CD4-positive, alpha-beta T cell (primary cell): Measurements from ENCODE around the gene ACADSB. TPM values are rescaled to one million over a fixed set of nuclear protein-coding genes. Genes with fewer than 3 reads are reported as not detected.

Experiments
- ATAC-seq: fragments of 200-7000 bp; cut with Tn5 transposase; one replicate; pipeline ENCODE4 v1.10.0; 2022; ENCODE audit warnings: mild to moderate bottlenecking; ENCODE audit not compliant: poor library complexity
- CTCF ChIA-PET: fragments of 350-600 bp; sonication (Branson Sonifier 250); formaldehyde crosslinking; loops from one replicate; lab custom pipeline; 2021; ENCODE audit warnings: antibody characterized with exemption, inconsistent platforms; lab: Charles Lee
- POLR2A ChIA-PET: fragments of 350-600 bp; sonication (Branson Sonifier 250); formaldehyde crosslinking; loops from one replicate; lab custom pipeline; 2021; ENCODE audit warnings: antibody characterized with exemption, inconsistent platforms; lab: Charles Lee
- DNase-seq, 14 experiments: peaks; one replicate each; pipeline ENCODE4 v3.0.0-alpha.2; 2013 to 2020; ENCODE audit warnings: mixed read lengths in 2 of 14
- H3K27ac ChIP-seq, 2 donors: one replicate each; pipeline versions ENCODE4 v1.5.1 to v1.7.0; 2013; ENCODE audit warnings: low read length in 2 of 2, low read depth in 1 of 2, mild to moderate bottlenecking in 1 of 2
- H3K27me3 ChIP-seq, 2 experiments: 1 replicate in 1 of 2; 2 replicates in 1 of 2; pipeline versions ENCODE4 v1.6.1 to v1.7.0; 2013; ENCODE audit warnings: low read length in 2 of 2, control low read depth in 1 of 2, mild to moderate bottlenecking in 1 of 2, moderate library complexity in 1 of 2; ENCODE audit not compliant: insufficient read depth in 2 of 2, control insufficient read depth in 1 of 2
- H3K36me3 ChIP-seq: one replicate; pipeline ENCODE4 v1.6.1; 2013; ENCODE audit warnings: low read length, control low read depth; ENCODE audit not compliant: insufficient read depth
- H3K4me1 ChIP-seq: one replicate; pipeline ENCODE4 v1.6.1; 2013; ENCODE audit warnings: low read length, control low read depth; ENCODE audit not compliant: insufficient read depth
- H3K4me3 ChIP-seq: one replicate; pipeline ENCODE4 v1.5.1; 2013; ENCODE audit warnings: mild to moderate bottlenecking, low read length, moderate library complexity
- H3K9me3 ChIP-seq, 2 experiments: 1 replicate in 1 of 2; 2 replicates in 1 of 2; pipeline versions ENCODE4 v1.6.1 to v1.7.0; 2013; ENCODE audit warnings: low read length in 2 of 2, mild to moderate bottlenecking in 2 of 2, control low read depth in 1 of 2, moderate library complexity in 1 of 2; ENCODE audit not compliant: control insufficient read depth in 1 of 2, insufficient read depth in 1 of 2
- H3K27ac Mint-ChIP-seq: one replicate; pipeline ENCODE4 v1.8.0; 2020; ENCODE audit warnings: mixed read lengths
- H3K27me3 Mint-ChIP-seq: one replicate; pipeline ENCODE4 v1.8.0; 2021; ENCODE audit warnings: mixed read lengths
- H3K36me3 Mint-ChIP-seq: one replicate; pipeline ENCODE4 v1.8.0; 2021; ENCODE audit warnings: low read depth, mixed read lengths
- H3K4me1 Mint-ChIP-seq: one replicate; pipeline ENCODE4 v1.8.0; 2021; ENCODE audit warnings: low read depth, mixed read lengths
- H3K4me3 Mint-ChIP-seq: one replicate; pipeline ENCODE4 v1.8.0; 2020; ENCODE audit warnings: mild to moderate bottlenecking, mixed read lengths
- H3K9me3 Mint-ChIP-seq: one replicate; pipeline ENCODE4 v1.8.0; 2020; ENCODE audit warnings: mixed read lengths
- intact Hi-C, 2 experiments: fragments of 100-400 bp; cut with DNase I in 1 of 2; cut with micrococcal nuclease in 1 of 2; formaldehyde crosslinking; loops; one replicate each; pipeline versions ENCODE4 v1.15.1 to v1.9.0; 2023 to 2025; cut with DNase I, micrococcal nuclease
- total RNA-seq, 174 experiments: library from RNA in 2 of 174; stranded (reverse) in 2 of 174; gene quantifications; one replicate each; pipeline ENCODE4 v1.2.3 and lab custom pipeline; 2021 to 2026
- TF ChIP-seq, protein P1 (sequence below): fragments of 200-600 bp; IDR thresholded peaks from one replicate; pipeline ENCODE4 v1.8.0; 2022; ENCODE audit warnings: antibody characterized with exemption, mild to moderate bottlenecking

The ACADSB gene
- total RNA-seq, 2 experiments from 2014 or later = 16.6 to 17.9 TPM

DNA sequence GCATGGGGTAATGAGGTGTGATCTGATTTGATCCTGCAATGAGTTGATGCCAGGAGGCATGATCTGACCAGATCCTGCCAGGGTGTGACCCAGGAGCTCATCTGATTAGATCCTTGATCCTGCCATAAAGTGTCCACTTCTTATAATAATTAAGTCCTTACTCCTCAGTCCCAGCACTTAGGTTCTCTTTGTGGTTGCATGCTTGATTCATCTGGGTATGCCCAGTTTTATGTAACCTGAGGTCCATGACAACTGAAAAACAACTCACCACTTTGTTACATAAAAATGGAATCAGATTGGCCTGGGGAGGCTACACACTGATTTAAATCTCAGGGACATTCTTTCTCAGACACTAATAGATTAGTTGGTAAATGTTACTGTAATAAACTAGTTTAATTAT, 19.1 kb downstream of the ACADSB start:
- POLR2A ChIA-PET = interaction anchor here (0.6 kb wide), 1 partner anchor 38 kb away, joined by 3 read pairs; no protein-coding TSS in a partner anchor
- Mint-ChIP-seq H3K36me3 (no peaks in the 10 kb centered on the region), H3K4me1 (no peaks in the 10 kb centered on the region), H3K9me3 (no peaks in the 10 kb centered on the region), H3K27ac (no peak overlapping the region), H3K27me3 (no peaks in the 10 kb centered on the region), H3K4me3 (no peak overlapping the region)
- H3K4me3 ChIP-seq = no peak overlapping the region
- ATAC-seq = no peak
- no peaks in the 10 kb centered on the region for H3K27me3 ChIP-seq
- H3K9me3 ChIP-seq = no peaks in the 10 kb centered on the region
- CTCF ChIA-PET = no interaction called here
- H3K4me1 ChIP-seq = no peaks in the 10 kb centered on the region
- H3K36me3 ChIP-seq = no peaks in the 10 kb centered on the region
- no peak overlapping the region for H3K27ac ChIP-seq
- TF ChIP-seq, protein P1, sequence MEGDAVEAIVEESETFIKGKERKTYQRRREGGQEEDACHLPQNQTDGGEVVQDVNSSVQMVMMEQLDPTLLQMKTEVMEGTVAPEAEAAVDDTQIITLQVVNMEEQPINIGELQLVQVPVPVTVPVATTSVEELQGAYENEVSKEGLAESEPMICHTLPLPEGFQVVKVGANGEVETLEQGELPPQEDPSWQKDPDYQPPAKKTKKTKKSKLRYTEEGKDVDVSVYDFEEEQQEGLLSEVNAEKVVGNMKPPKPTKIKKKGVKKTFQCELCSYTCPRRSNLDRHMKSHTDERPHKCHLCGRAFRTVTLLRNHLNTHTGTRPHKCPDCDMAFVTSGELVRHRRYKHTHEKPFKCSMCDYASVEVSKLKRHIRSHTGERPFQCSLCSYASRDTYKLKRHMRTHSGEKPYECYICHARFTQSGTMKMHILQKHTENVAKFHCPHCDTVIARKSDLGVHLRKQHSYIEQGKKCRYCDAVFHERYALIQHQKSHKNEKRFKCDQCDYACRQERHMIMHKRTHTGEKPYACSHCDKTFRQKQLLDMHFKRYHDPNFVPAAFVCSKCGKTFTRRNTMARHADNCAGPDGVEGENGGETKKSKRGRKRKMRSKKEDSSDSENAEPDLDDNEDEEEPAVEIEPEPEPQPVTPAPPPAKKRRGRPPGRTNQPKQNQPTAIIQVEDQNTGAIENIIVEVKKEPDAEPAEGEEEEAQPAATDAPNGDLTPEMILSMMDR = no peak
- DNase-seq = no peak
- intact Hi-C loops = no loop called here

DNA sequence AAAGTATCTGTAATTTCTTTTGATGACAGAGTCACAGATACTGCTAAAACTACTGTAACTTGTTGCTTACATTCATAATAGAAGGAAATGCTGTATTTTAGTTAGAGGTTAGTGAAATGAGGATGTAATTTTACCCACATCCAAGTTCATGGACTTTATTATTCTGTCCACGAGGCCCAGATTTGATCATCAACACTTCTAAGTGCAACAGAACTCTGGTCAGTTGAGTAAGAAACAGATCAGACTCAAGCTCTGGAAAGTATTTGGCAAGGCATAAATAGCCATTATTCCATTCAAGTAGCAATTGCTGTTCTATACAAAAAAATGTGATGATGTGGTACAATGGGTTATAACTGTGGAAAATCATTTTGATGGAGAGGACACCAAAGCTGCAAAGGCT, 22.3 kb downstream of the ACADSB start:
- H3K4me1 ChIP-seq = no peaks in the 10 kb centered on the region
- Mint-ChIP-seq H3K9me3 (no peaks in the 10 kb centered on the region), H3K4me3 (no peak overlapping the region), H3K27ac (no peak overlapping the region), H3K27me3 (no peaks in the 10 kb centered on the region), H3K36me3 (peaks cover 19% of the 10 kb centered on the region), H3K4me1 (no peaks in the 10 kb centered on the region)
- DNase-seq (no peak), ATAC-seq (no peak)
- H3K27me3 ChIP-seq = no peaks in the 10 kb centered on the region
- POLR2A ChIA-PET = no interaction called here
- no peaks in the 10 kb centered on the region for H3K9me3 ChIP-seq
- H3K27ac ChIP-seq = no peak overlapping the region
- CTCF ChIA-PET = no interaction called here
- no peak overlapping the region for H3K4me3 ChIP-seq
- intact Hi-C loops = no loop called here
- TF ChIP-seq, protein P1 = no peak
- peaks cover 5% of the 10 kb centered on the region for H3K36me3 ChIP-seq

DNA sequence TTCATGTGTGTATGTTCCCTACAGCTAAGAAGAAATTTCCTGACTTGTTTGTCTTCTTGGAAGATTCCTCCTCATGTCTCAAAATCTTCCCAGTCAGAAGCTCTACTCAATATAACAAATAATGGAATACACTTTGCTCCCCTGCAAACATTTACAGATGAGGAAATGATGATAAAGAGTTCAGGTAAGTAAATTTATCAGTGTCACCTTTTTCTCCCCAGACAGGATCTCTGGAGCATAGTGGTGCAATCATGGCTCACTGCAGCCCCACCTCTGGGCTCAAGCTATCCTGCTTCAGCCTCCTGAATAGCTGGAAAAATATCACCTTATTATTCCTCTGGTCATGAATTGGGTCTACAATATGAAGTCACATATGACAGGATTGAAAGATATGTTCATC, 25.5 kb downstream of the ACADSB start:
- ATAC-seq (no peak), DNase-seq (no peak)
- H3K27ac Mint-ChIP-seq = no peak overlapping the region
- no peak overlapping the region for H3K4me3 Mint-ChIP-seq
- no peaks in the 10 kb centered on the region for H3K9me3 ChIP-seq
- no peak overlapping the region for H3K27ac ChIP-seq
- no peak overlapping the region for H3K4me3 ChIP-seq
- no peaks in the 10 kb centered on the region for H3K9me3 Mint-ChIP-seq
- TF ChIP-seq, protein P1 = no peak
- CTCF ChIA-PET = no interaction called here
- no peaks in the 10 kb centered on the region for H3K27me3 Mint-ChIP-seq
- peaks cover 41% of the 10 kb centered on the region for H3K36me3 Mint-ChIP-seq
- H3K4me1 Mint-ChIP-seq = peaks cover 5% of the 10 kb centered on the region
- no peaks in the 10 kb centered on the region for H3K27me3 ChIP-seq
- POLR2A ChIA-PET = interaction anchor here (1.5 kb wide), 1 partner anchor 9 kb away, joined by 4 read pairs; no protein-coding TSS in a partner anchor
- intact Hi-C loops = no loop called here
- H3K36me3 ChIP-seq = peaks cover 5% of the 10 kb centered on the region
- peaks cover 2% of the 10 kb centered on the region for H3K4me1 ChIP-seq
